Stimulated activated CD8-positive, alpha-beta memory T cell treated with anti-CD3 and anti-CD28 coated beads, Interleukin-12 subunit alpha, Interleukin-12 subunit beta, amount 100 ng/mL, for 1 hour (primary cell): ENCODE measurements around the gene RIT2.

Source experiments
- DNase-seq: peaks from one replicate; pipeline ENCODE4 v3.0.0-alpha.2; 2020; ENCODE audit warnings: low read depth

The RIT2 gene

GRCh38 chr18:43081396-43081795 lies 34.1 kb downstream of the RIT2 start:
- DNase-seq, result no peak

- no peak for DNase-seq
Observed at GRCh38 chr18:43080671-43081070, 34.8 kb downstream of the RIT2 start.

GRCh38 chr18:43079422-43079821 lies 36.1 kb downstream of the RIT2 start:
- DNase-seq, result no peak

- DNase-seq, result no peak
Observed at GRCh38 chr18:43078478-43079092, 36.9 kb downstream of the RIT2 start.

GRCh38 chr18:43077510-43078308 lies 37.8 kb downstream of the RIT2 start:
- DNase-seq, result no peak

GRCh38 chr18:43073771-43074170 lies 41.7 kb downstream of the RIT2 start:
- DNase-seq, result no peak

GRCh38 chr18:43068781-43069180 lies 46.7 kb downstream of the RIT2 start:
- no peak for DNase-seq

- no peak for DNase-seq
Observed at GRCh38 chr18:43067570-43067969, 47.9 kb downstream of the RIT2 start.

- DNase-seq, result no peak
Observed at GRCh38 chr18:43061816-43062215, 53.7 kb downstream of the RIT2 start.

GRCh38 chr18:43061318-43061717 lies 54.2 kb downstream of the RIT2 start:
- no peak for DNase-seq

GRCh38 chr18:43060020-43060419 lies 55.5 kb downstream of the RIT2 start:
- DNase-seq, result no peak

GRCh38 chr18:43054815-43055519 lies 60.5 kb downstream of the RIT2 start:
- DNase-seq, result no peak

- DNase-seq, result no peak
Observed at GRCh38 chr18:43049021-43049420, 66.5 kb downstream of the RIT2 start.

GRCh38 chr18:43046322-43046721 lies 69.2 kb downstream of the RIT2 start:
- DNase-seq, result no peak

GRCh38 chr18:43043626-43044025 lies 71.9 kb downstream of the RIT2 start:
- DNase-seq, result no peak

GRCh38 chr18:43040281-43040680 lies 75.2 kb downstream of the RIT2 start:
- no peak for DNase-seq

GRCh38 chr18:43034683-43035500 lies 80.6 kb downstream of the RIT2 start:
- DNase-seq, result no peak

GRCh38 chr18:43031169-43031568 lies 84.3 kb downstream of the RIT2 start:
- DNase-seq, result no peak

GRCh38 chr18:43029414-43029813 lies 86.1 kb downstream of the RIT2 start:
- DNase-seq, result no peak

GRCh38 chr18:43022874-43023273 lies 92.6 kb downstream of the RIT2 start:
- no peak for DNase-seq

GRCh38 chr18:43017622-43018021 lies 97.9 kb downstream of the RIT2 start:
- no peak for DNase-seq

- no peak for DNase-seq
Observed at GRCh38 chr18:43013486-43013885, 102.0 kb downstream of the RIT2 start.
